SU-DHL-6 (cell line): ENCODE data around the gene EIF5.

Experiments used
- CTCF ChIP-seq: fragments of 200-600 bp; sonication (generic); IDR thresholded peaks from one replicate; pipeline ENCODE4 v1.5.1; 2017; ENCODE audit warnings: antibody characterized with exemption, mild to moderate bottlenecking, low read length, moderate library complexity; ENCODE audit not compliant: insufficient read depth, poor library complexity, severe bottlenecking
- EZH2phosphoT487 ChIP-seq: fragments of 200-600 bp; sonication (generic), shearing (Covaris generic); conservative IDR thresholded peaks from 2 replicates; pipeline ENCODE4 v1.6.1; 2018; ENCODE audit warnings: mild to moderate bottlenecking, antibody characterized with exemption, low read length, moderate library complexity, mixed read lengths

GRCh38 chr14:103392572-103392971, 58.5 kb downstream of the EIF5 start:
- no peak for TF ChIP-seq CTCF
- no peak for TF ChIP-seq EZH2phosphoT487
